D341Med (cell line): ENCODE data around the gene CTDSP2.
"Not testable (repeated sequence)": the region's sequence is repeated elsewhere in the genome, so short reads cannot be mapped to it uniquely, and the experiment has no call there.

ENCODE experiments used
- DNase-seq: peaks from one replicate; pipeline ENCODE4 v3.0.0; 2012; ENCODE audit warnings: low spot score

CTDSP2 gene

GRCh38 chr12:57835366-57836288, 10.9 kb downstream of the CTDSP2 start:
- DNase-seq: no peak

GRCh38 chr12:57834086-57834876, 12.2 kb downstream of the CTDSP2 start:
- peak; percentile 80 for DNase-seq

- no peak for DNase-seq
Observed at GRCh38 chr12:57833672-57834071, 12.9 kb downstream of the CTDSP2 start.

GRCh38 chr12:57832966-57833365, 13.6 kb downstream of the CTDSP2 start:
- DNase-seq: no peak

GRCh38 chr12:57830393-57830792, 16.1 kb downstream of the CTDSP2 start:
- DNase-seq: no peak

- DNase-seq: no peak
Observed at GRCh38 chr12:57829025-57829777, 17.3 kb downstream of the CTDSP2 start.

GRCh38 chr12:57826966-57827365, 19.6 kb downstream of the CTDSP2 start:
- no peak for DNase-seq

- DNase-seq: no peak
Observed at GRCh38 chr12:57826400-57826799, 20.1 kb downstream of the CTDSP2 start.

GRCh38 chr12:57825451-57825850, 21.1 kb downstream of the CTDSP2 start:
- no peak for DNase-seq

GRCh38 chr12:57823908-57824640, 22.5 kb downstream of the CTDSP2 start:
- DNase-seq: no peak

GRCh38 chr12:57823131-57823907, 23.2 kb downstream of the CTDSP2 start:
- no peak for DNase-seq

GRCh38 chr12:57822392-57823130, 24.0 kb downstream of the CTDSP2 start:
- DNase-seq: no peak

- no peak for DNase-seq
Observed at GRCh38 chr12:57821474-57822214, 24.9 kb downstream of the CTDSP2 start.

- DNase-seq: not testable (repeated sequence)
Observed at GRCh38 chr12:57821015-57821414, 25.5 kb downstream of the CTDSP2 start.

GRCh38 chr12:57820119-57820518, 26.4 kb downstream of the CTDSP2 start:
- DNase-seq: not testable (repeated sequence)

GRCh38 chr12:57817990-57818331, 28.6 kb downstream of the CTDSP2 start:
- DNase-seq: not testable (repeated sequence)

GRCh38 chr12:57817261-57817989, 29.1 kb downstream of the CTDSP2 start:
- DNase-seq: no peak

GRCh38 chr12:57816855-57817151, 29.7 kb downstream of the CTDSP2 start:
- no peak for DNase-seq
